Neural progenitor cell (in vitro differentiated cells): Measurements from ENCODE around the gene SPATA21. TPM values are rescaled to one million over a fixed set of nuclear protein-coding genes. Genes with fewer than 3 reads are reported as not detected.

Source experiments
- DNase-seq: peaks from one replicate; pipeline ENCODE4 v3.0.0-alpha.2; 2016; ENCODE audit warnings: low spot score
- H2AFZ ChIP-seq: fragments of 200-600 bp; sonication (generic); replicated peaks from 2 replicates; pipeline ENCODE4 v1.6.1; 2016; ENCODE audit warnings: antibody characterized with exemption
- H3F3A ChIP-seq: fragments of 200-600 bp; sonication (generic); 2 replicates; pipeline ENCODE4 v1.6.1; 2016; ENCODE audit warnings: antibody characterized with exemption, low read depth
- H3K27ac ChIP-seq: fragments of 200-600 bp; sonication (generic); 2 replicates; pipeline ENCODE4 v1.5.1; 2016; ENCODE audit warnings: mild to moderate bottlenecking
- H3K27me3 ChIP-seq: fragments of 200-600 bp; sonication (generic); 2 replicates; pipeline ENCODE4 v1.6.1; 2016; ENCODE audit warnings: mild to moderate bottlenecking, moderate library complexity
- H3K36me3 ChIP-seq: fragments of 200-600 bp; sonication (generic); 2 replicates; pipeline ENCODE4 v1.5.1; 2016
- H3K4me1 ChIP-seq: fragments of 200-600 bp; sonication (generic); 2 replicates; pipeline ENCODE4 v1.6.1; 2016; ENCODE audit warnings: mixed run types
- H3K4me2 ChIP-seq: fragments of 200-600 bp; sonication (generic); 2 replicates; pipeline ENCODE4 v1.6.1; 2016
- H3K4me3 ChIP-seq: fragments of 200-600 bp; sonication (generic); 2 replicates; pipeline ENCODE4 v1.5.1; 2016
- H3K79me2 ChIP-seq: fragments of 200-600 bp; sonication (generic); 2 replicates; pipeline ENCODE4 v1.6.1; 2016; ENCODE audit warnings: low read depth
- H3K9ac ChIP-seq: fragments of 200-600 bp; sonication (generic); 2 replicates; pipeline ENCODE4 v1.6.1; 2016
- H3K9me3 ChIP-seq: fragments of 200-600 bp; sonication (generic); 2 replicates; pipeline ENCODE4 v1.5.1; 2016; ENCODE audit warnings: low read depth
- H4K20me1 ChIP-seq: fragments of 200-600 bp; sonication (generic); 2 replicates; pipeline ENCODE4 v1.6.1; 2016; ENCODE audit warnings: low read depth
- H3K27ac Mint-ChIP-seq: 3 replicates; pipeline ENCODE4 v1.8.0; 2021; ENCODE audit warnings: mixed read lengths
- H3K27me3 Mint-ChIP-seq: 2 replicates; pipeline ENCODE4 v1.8.0; 2022; ENCODE audit warnings: low read depth, mild to moderate bottlenecking, inconsistent platforms, moderate library complexity, mixed read lengths; ENCODE audit not compliant: insufficient read depth
- H3K36me3 Mint-ChIP-seq: 3 replicates; pipeline ENCODE4 v1.8.0; 2021; ENCODE audit warnings: mixed read lengths
- H3K4me1 Mint-ChIP-seq: 3 replicates; pipeline ENCODE4 v1.8.0; 2021; ENCODE audit warnings: mixed read lengths
- H3K4me3 Mint-ChIP-seq: 3 replicates; pipeline ENCODE4 v1.8.0; 2021; ENCODE audit warnings: mild to moderate bottlenecking, moderate library complexity, mixed read lengths
- H3K9me3 Mint-ChIP-seq: 3 replicates; pipeline ENCODE4 v1.8.0; 2020; ENCODE audit warnings: mixed read lengths
- EZH2 ChIP-seq: fragments of 200-600 bp; sonication (generic); IDR thresholded peaks from 2 replicates; pipeline ENCODE4 v1.6.1; 2017; ENCODE audit warnings: antibody characterized with exemption, mild to moderate bottlenecking, moderate library complexity
- EZH2phosphoT487 ChIP-seq: fragments of 200-600 bp; sonication (generic); IDR thresholded peaks from 2 replicates; pipeline ENCODE4 v1.6.1; 2017; ENCODE audit warnings: antibody characterized with exemption
- total RNA-seq: library from RNA; depleted of rRNA; stranded (reverse); fragments of >200 nt; gene quantifications from 2 replicates; pipeline ENCODE4 v1.2.3, GENCODE V29; 2015; ENCODE audit warnings: low replicate concordance
- TF ChIP-seq, protein P1 (sequence below): fragments of 200-600 bp; sonication (generic); IDR thresholded peaks from 2 replicates; pipeline ENCODE4 v1.5.1; 2017; ENCODE audit warnings: antibody characterized with exemption, mild to moderate bottlenecking

The SPATA21 gene
- total RNA-seq, 1 donor from 2014 or later: not detected

DNA sequence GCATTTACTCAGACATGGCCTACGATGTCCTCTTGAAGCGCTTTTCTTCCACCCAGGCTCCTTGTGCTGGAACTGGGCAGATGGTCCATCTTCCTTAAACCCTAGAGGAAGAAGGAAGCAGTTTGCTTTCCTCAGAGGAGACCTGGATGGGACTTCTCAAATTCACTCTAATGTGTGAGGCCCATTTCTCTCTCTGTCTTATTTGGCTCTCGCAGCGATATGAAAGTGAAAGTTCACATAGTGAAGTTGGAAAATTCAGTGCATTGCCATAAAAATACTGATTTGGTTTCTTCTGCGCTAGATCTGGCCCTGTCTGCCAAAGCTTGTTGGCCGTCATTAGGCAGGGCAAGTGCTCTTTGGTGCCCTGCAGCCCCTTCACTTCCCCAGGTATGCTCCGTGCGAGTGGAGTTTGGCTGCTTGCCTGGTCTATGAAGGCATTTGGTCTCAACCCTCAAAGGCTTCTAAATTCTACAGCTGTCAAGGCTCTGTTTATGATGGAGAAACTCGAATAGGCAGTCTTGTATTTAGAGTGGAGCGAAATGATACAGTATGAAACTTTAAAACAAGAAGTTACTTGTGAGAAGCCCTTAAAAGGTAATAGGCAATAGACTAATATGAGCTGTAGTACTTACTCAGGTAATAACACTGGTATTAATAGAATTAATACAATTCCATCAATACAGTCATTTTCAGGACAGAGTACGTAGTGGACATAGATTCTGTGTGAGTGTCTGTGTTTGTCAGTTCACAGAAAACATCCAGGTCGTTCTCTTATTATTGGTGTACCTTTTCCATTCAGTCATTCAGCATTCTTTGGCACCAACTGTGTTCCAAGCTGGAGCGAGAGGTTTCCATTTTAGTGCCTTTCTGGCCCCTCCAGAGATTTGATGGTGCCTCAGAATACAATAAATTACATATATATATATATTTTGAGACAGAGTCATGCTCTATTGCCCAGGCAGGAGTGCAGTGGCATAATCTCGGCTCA is 49.7 kb downstream of the SPATA21 start:
- H3K27ac Mint-ChIP-seq: no peak overlapping the region
- H3K27me3 Mint-ChIP-seq: no peaks in the 10 kb centered on the region
- H3K4me1 Mint-ChIP-seq: peaks cover 13% of the 10 kb centered on the region
- H3K79me2 ChIP-seq: peaks cover 100% of the 10 kb centered on the region
- DNase-seq: no peak
- no peaks in the 10 kb centered on the region for H3K27me3 ChIP-seq
- H3F3A ChIP-seq: no peaks in the 10 kb centered on the region
- H3K36me3 ChIP-seq: no peaks in the 10 kb centered on the region
- H3K4me3 ChIP-seq: no peak overlapping the region
- H2AFZ ChIP-seq: no peak overlapping the region
- H3K4me2 ChIP-seq: no peak overlapping the region
- no peak overlapping the region for H3K4me3 Mint-ChIP-seq
- peaks cover 89% of the 10 kb centered on the region for H4K20me1 ChIP-seq
- H3K36me3 Mint-ChIP-seq: peaks cover 6% of the 10 kb centered on the region
- TF ChIP-seq EZH2 (no peak), EZH2phosphoT487 (no peak)
- TF ChIP-seq, protein P1, sequence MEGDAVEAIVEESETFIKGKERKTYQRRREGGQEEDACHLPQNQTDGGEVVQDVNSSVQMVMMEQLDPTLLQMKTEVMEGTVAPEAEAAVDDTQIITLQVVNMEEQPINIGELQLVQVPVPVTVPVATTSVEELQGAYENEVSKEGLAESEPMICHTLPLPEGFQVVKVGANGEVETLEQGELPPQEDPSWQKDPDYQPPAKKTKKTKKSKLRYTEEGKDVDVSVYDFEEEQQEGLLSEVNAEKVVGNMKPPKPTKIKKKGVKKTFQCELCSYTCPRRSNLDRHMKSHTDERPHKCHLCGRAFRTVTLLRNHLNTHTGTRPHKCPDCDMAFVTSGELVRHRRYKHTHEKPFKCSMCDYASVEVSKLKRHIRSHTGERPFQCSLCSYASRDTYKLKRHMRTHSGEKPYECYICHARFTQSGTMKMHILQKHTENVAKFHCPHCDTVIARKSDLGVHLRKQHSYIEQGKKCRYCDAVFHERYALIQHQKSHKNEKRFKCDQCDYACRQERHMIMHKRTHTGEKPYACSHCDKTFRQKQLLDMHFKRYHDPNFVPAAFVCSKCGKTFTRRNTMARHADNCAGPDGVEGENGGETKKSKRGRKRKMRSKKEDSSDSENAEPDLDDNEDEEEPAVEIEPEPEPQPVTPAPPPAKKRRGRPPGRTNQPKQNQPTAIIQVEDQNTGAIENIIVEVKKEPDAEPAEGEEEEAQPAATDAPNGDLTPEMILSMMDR: no peak
- H3K4me1 ChIP-seq: peaks cover 6% of the 10 kb centered on the region
- H3K27ac ChIP-seq: no peak overlapping the region
- no peaks in the 10 kb centered on the region for H3K9me3 ChIP-seq
- no peaks in the 10 kb centered on the region for H3K9me3 Mint-ChIP-seq
- H3K9ac ChIP-seq: no peak overlapping the region

DNA sequence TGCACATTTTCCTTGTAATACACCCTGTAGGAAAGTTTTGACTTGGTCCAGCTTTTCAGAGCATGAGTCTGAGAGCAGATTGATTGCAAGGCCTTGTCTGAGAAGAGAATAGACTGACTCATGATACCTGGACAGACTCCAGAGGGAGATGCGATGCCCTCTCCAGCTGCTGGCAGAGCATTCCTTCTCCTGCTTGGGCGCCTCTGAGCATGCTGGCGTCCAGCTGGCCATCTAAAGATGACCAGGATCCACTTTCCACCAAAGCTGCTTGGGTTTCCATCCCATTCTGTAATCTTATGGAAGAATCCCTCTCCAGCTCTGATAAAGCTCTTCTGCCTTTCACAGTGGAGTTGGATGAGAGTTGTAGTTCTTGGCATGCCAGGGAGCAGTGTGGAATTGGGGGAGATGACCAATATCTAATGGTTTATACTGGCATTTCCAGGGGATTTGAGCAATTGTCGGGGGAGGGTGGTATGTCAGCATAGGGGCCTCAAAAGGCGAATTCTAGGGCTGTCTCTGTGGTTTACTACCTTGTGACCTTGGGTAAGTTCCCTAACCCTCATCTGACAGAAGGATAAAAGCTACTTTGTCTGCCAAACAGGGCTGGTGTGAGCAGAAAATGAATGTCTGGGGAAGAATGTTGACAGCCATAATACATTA is 50.6 kb downstream of the SPATA21 start:
- Histone ChIP-seq H2AFZ (no peak overlapping the region), H3K4me1 (peaks cover under 1% of the 10 kb centered on the region), H4K20me1 (peaks cover 89% of the 10 kb centered on the region), H3K79me2 (peaks cover 100% of the 10 kb centered on the region), H3K9me3 (no peaks in the 10 kb centered on the region), H3K9ac (no peak overlapping the region), H3K36me3 (no peaks in the 10 kb centered on the region), H3K27me3 (no peaks in the 10 kb centered on the region), H3K27ac (no peak overlapping the region), H3F3A (no peaks in the 10 kb centered on the region), H3K4me2 (no peak overlapping the region), H3K4me3 (no peak overlapping the region)
- Mint-ChIP-seq H3K9me3 (peaks cover 2% of the 10 kb centered on the region), H3K27ac (no peak overlapping the region), H3K4me3 (no peak overlapping the region), H3K4me1 (peaks cover 6% of the 10 kb centered on the region), H3K27me3 (no peaks in the 10 kb centered on the region), H3K36me3 (peaks cover 9% of the 10 kb centered on the region)
- TF ChIP-seq, protein P1: no peak
- no peak for DNase-seq

DNA sequence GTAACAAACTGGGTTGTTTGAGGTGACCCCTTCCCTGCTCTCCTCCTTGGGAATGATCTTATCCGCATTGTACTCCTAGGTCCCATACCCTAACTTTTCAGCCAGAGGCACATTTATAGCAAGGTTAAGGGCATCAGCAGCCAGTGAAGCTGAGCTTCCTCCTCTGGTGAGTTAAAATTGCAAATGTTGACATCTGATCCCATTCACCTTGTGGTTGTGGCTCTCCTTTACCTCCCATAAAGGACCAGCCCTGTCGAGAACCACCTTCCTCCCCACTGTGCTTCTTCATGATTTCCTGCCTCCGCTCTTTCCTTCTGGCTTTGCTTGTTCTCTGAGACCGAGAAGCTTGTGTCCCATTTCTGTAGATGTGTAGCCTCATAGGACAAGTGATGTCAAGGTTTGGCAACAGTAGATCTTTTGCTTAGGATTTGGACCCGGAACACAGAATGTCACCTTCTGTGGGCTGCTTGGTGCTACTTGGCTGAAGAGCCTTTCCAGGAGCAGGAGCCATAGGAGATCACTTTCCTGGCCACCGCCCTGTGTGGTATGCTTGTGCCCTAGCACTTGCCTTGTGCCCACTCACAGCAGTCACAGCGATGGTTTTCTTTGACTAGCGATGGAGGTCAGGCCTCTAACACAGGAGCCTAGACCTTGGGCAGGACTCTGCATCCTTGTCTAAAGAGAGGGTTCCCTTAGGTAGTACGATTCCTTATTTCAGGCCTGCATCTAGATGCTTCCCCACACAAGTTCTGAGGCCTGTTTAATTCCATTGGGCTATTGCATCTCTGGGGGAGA is 51.4 kb downstream of the SPATA21 start:
- H2AFZ ChIP-seq: no peak overlapping the region
- H3K79me2 ChIP-seq: peaks cover 100% of the 10 kb centered on the region
- H3K4me1 Mint-ChIP-seq: no peaks in the 10 kb centered on the region
- H3K4me1 ChIP-seq: no peaks in the 10 kb centered on the region
- H3K4me2 ChIP-seq: no peak overlapping the region
- H3K27ac ChIP-seq: no peak overlapping the region
- no peak overlapping the region for H3K4me3 ChIP-seq
- H3K27me3 Mint-ChIP-seq: no peaks in the 10 kb centered on the region
- no peak for DNase-seq
- no peaks in the 10 kb centered on the region for H3K9me3 ChIP-seq
- H4K20me1 ChIP-seq: peaks cover 89% of the 10 kb centered on the region
- H3K4me3 Mint-ChIP-seq: no peak overlapping the region
- peaks cover 9% of the 10 kb centered on the region for H3K36me3 Mint-ChIP-seq
- H3K9me3 Mint-ChIP-seq: peaks cover 2% of the 10 kb centered on the region
- no peaks in the 10 kb centered on the region for H3F3A ChIP-seq
- H3K27me3 ChIP-seq: no peaks in the 10 kb centered on the region
- no peak overlapping the region for H3K9ac ChIP-seq
- H3K36me3 ChIP-seq: no peaks in the 10 kb centered on the region
- H3K27ac Mint-ChIP-seq: no peak overlapping the region
- TF ChIP-seq EZH2 (no peak), EZH2phosphoT487 (no peak)
